ENCODE results near the gene VPS33A.
"Not testable (repeated sequence)": the region's sequence is repeated elsewhere in the genome, so short reads cannot be mapped to it uniquely, and the experiment has no call there.

The VPS33A gene

DNA sequence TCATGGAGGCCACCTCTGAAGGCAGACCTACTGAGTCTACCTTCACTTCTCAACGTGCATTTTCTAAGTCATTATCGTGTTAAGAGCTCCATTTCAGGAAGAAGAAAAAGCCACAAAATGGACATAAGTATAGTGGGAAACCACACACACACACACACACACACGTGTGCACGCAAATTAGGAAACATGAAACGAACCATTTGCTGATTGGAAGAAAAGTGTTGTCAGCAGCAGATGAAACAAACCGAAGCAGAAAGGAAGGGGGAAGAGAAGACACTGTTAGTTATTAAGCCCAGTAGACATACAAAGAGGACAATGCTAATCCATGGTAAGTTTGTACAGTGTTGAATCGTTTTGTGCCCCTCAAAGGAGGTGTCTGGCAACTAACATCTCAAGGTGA, 9.9 kb upstream of the VPS33A start:
- H3K9me3 Mint-ChIP-seq, result no peaks in the 10 kb centered on the region
- no peaks in the 10 kb centered on the region for H3K27me3 Mint-ChIP-seq
- H3K27ac Mint-ChIP-seq, result no peak overlapping the region
- peaks cover 2% of the 10 kb centered on the region for H3K36me3 Mint-ChIP-seq
- H3K4me3 Mint-ChIP-seq, result no peak overlapping the region
- no peaks in the 10 kb centered on the region for H3K4me1 Mint-ChIP-seq

- H3K9me3 Mint-ChIP-seq, result no peaks in the 10 kb centered on the region
- peaks cover 2% of the 10 kb centered on the region for H3K36me3 Mint-ChIP-seq
- H3K27me3 Mint-ChIP-seq, result no peaks in the 10 kb centered on the region
- H3K4me1 Mint-ChIP-seq, result no peaks in the 10 kb centered on the region
- no peak overlapping the region for H3K27ac Mint-ChIP-seq
- no peak overlapping the region for H3K4me3 Mint-ChIP-seq
Measured at GRCh38 chr12:122275459-122275858, 9.2 kb upstream of the VPS33A start.

DNA sequence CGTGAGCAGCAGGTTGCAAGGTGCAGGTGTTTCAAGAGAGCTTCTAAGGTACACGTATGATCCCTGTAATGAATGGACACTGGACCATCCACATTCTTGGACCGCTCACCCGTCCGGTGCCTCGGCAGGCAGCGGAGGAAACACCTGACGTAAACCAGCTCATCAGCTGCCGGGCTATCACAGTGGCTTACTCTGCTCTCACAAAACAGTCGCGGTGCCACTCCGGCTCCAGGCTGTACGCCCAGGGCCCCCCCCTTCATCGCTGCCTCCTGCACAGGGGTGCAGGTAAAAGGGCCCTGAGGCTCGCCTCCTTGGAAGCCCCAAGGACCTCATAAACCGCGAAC, 436 bp downstream of the VPS33A start:
- Mint-ChIP-seq H3K27me3 (no peaks in the 10 kb centered on the region), H3K27ac (peak overlapping the region; percentile 100), H3K36me3 (peaks cover 5% of the 10 kb centered on the region), H3K4me1 (peaks cover 25% of the 10 kb centered on the region), H3K4me3 (peak overlapping the region; percentile 97), H3K9me3 (no peaks in the 10 kb centered on the region)

DNA sequence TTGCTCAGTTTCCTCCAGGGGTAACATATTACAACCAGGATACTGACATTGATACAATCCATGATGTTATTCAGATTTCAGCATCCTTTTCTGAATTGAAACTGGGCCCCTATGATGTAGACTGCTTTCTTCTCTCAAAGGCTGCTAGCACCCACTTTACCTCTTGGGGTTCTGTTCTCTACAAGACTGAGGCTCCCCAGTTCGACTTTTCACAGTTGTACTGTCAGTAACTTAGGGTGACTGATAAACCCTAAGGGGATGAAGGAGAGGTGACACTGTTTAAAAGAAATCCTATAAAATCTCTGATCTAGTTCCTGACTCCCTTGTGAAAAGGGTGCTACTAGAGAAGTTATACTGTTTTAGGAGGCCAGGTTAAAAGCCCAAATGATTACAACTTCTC, 818 bp downstream of the VPS33A start:
- peaks cover 6% of the 10 kb centered on the region for H3K36me3 Mint-ChIP-seq
- H3K4me3 Mint-ChIP-seq, result peak overlapping the region; percentile 97
- H3K27me3 Mint-ChIP-seq, result no peaks in the 10 kb centered on the region
- peaks cover 25% of the 10 kb centered on the region for H3K4me1 Mint-ChIP-seq
- no peaks in the 10 kb centered on the region for H3K9me3 Mint-ChIP-seq
- H3K27ac Mint-ChIP-seq, result peak overlapping the region; percentile 100

- peaks cover 15% of the 10 kb centered on the region for H3K36me3 Mint-ChIP-seq
- H3K4me1 Mint-ChIP-seq, result peaks cover 40% of the 10 kb centered on the region
- H3K27ac Mint-ChIP-seq, H3K4me3 Mint-ChIP-seq, H3K9me3 Mint-ChIP-seq, H3K27me3 Mint-ChIP-seq: not testable (repeated sequence)
Measured at GRCh38 chr12:122260735-122261134, 5.6 kb downstream of the VPS33A start.

DNA sequence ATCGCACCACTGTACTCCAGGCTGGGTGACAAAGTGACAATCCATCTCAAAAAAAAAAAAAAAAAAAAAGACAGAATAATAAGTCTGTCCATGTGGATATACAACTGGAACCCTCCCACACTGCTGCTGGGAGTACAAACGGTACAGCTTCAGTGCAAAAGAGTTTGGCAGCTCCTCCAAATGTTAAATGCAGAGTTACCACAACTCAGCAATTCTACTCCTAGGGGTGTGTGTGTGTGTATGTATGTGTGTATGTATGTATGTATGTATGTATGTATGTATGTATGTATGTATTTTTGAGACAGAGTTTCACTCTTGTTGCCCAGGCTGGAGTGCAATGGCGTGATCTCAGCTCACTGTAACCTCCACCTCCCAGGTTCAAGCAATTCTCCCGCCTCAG, 7.4 kb downstream of the VPS33A start:
- H3K36me3 Mint-ChIP-seq, result peaks cover 17% of the 10 kb centered on the region
- not testable (repeated sequence) for H3K27ac Mint-ChIP-seq

GRCh38 chr12:122258462-122258861, 7.8 kb downstream of the VPS33A start:
- H3K36me3 Mint-ChIP-seq, result peaks cover 17% of the 10 kb centered on the region
- not testable (repeated sequence) for H3K9me3 Mint-ChIP-seq, H3K27ac Mint-ChIP-seq, H3K4me3 Mint-ChIP-seq, H3K27me3 Mint-ChIP-seq
- peaks cover 27% of the 10 kb centered on the region for H3K4me1 Mint-ChIP-seq

More for the DNA sequence above, 7.4 kb downstream of the VPS33A start:
- not testable (repeated sequence) for H3K4me3 Mint-ChIP-seq, H3K9me3 Mint-ChIP-seq, H3K27me3 Mint-ChIP-seq
- H3K4me1 Mint-ChIP-seq, result peaks cover 32% of the 10 kb centered on the region

- H3K27ac Mint-ChIP-seq, result no peak overlapping the region
- H3K27me3 Mint-ChIP-seq, result no peaks in the 10 kb centered on the region
- H3K36me3 Mint-ChIP-seq, result peaks cover 11% of the 10 kb centered on the region
- H3K4me3 Mint-ChIP-seq, result no peak overlapping the region
- H3K9me3 Mint-ChIP-seq, result no peaks in the 10 kb centered on the region
- peaks cover 12% of the 10 kb centered on the region for H3K4me1 Mint-ChIP-seq
Measured at GRCh38 chr12:122250536-122250935, 15.8 kb downstream of the VPS33A start.

GRCh38 chr12:122250047-122250446, 16.2 kb downstream of the VPS33A start:
- Mint-ChIP-seq H3K36me3 (peaks cover 10% of the 10 kb centered on the region), H3K27ac (no peak overlapping the region), H3K4me1 (peaks cover 12% of the 10 kb centered on the region), H3K27me3 (no peaks in the 10 kb centered on the region), H3K4me3 (no peak overlapping the region), H3K9me3 (no peaks in the 10 kb centered on the region)

DNA sequence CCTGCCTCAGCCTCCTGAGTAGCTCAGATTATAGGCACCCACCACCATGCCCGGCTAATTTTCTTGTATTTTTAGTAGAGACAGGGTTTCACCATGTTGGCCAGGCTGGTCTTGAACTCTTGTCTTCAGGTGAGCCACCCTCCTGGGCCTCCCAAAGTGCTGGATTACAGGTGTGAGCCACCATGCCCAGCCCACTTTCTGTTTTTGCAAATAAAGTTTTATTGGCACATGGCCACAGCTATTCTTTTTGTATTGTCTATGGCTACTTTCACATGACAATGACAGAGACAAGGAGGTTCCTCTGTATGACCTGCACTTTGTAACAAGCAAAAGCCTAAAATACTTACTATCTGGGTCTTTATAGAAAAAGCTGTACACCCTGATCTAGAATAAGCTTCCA, 20.7 kb downstream of the VPS33A start:
- H3K27ac Mint-ChIP-seq, result peak overlapping the region; percentile 59
- H3K4me1 Mint-ChIP-seq, result peaks cover 28% of the 10 kb centered on the region
- H3K27me3 Mint-ChIP-seq, result no peaks in the 10 kb centered on the region
- H3K4me3 Mint-ChIP-seq, result no peak overlapping the region
- H3K9me3 Mint-ChIP-seq, result no peaks in the 10 kb centered on the region
- H3K36me3 Mint-ChIP-seq, result peaks cover 9% of the 10 kb centered on the region

- peak overlapping the region; percentile 80 for H3K27ac Mint-ChIP-seq
- peaks cover 28% of the 10 kb centered on the region for H3K4me1 Mint-ChIP-seq
- peaks cover 8% of the 10 kb centered on the region for H3K36me3 Mint-ChIP-seq
- H3K27me3 Mint-ChIP-seq, result no peaks in the 10 kb centered on the region
- H3K4me3 Mint-ChIP-seq, result peak overlapping the region; percentile 61
- H3K9me3 Mint-ChIP-seq, result no peaks in the 10 kb centered on the region
Measured at GRCh38 chr12:122244565-122245371, 21.5 kb downstream of the VPS33A start.

GRCh38 chr12:122243965-122244364, 22.3 kb downstream of the VPS33A start:
- peak overlapping the region; percentile 80 for H3K27ac Mint-ChIP-seq
- peaks cover 28% of the 10 kb centered on the region for H3K4me1 Mint-ChIP-seq
- no peaks in the 10 kb centered on the region for H3K9me3 Mint-ChIP-seq
- H3K4me3 Mint-ChIP-seq, result peak overlapping the region; percentile 61
- peaks cover 2% of the 10 kb centered on the region for H3K36me3 Mint-ChIP-seq
- H3K27me3 Mint-ChIP-seq, result no peaks in the 10 kb centered on the region

DNA sequence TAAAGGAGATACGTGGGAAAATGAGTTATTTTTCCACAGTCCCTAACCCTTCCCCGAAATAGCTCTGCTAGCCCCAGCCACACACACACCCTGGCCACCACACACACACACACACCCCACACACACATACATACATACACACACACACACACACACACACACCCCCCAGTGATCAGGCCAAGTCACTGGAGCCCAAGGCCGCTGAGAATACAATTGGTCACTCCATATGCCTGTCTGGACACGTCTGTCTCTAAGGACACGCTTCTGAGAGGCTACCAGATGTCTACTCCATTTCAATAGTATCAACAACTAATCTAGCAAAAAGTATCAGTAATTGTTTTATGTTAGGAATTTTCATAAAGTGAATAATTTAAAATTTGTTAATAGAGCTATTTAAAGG, 27.4 kb downstream of the VPS33A start:
- H3K27ac Mint-ChIP-seq, result no peak overlapping the region
- H3K27me3 Mint-ChIP-seq, result no peaks in the 10 kb centered on the region
- H3K9me3 Mint-ChIP-seq, result no peaks in the 10 kb centered on the region
- H3K36me3 Mint-ChIP-seq, result peaks cover 13% of the 10 kb centered on the region
- no peak overlapping the region for H3K4me3 Mint-ChIP-seq
- peaks cover 11% of the 10 kb centered on the region for H3K4me1 Mint-ChIP-seq

DNA sequence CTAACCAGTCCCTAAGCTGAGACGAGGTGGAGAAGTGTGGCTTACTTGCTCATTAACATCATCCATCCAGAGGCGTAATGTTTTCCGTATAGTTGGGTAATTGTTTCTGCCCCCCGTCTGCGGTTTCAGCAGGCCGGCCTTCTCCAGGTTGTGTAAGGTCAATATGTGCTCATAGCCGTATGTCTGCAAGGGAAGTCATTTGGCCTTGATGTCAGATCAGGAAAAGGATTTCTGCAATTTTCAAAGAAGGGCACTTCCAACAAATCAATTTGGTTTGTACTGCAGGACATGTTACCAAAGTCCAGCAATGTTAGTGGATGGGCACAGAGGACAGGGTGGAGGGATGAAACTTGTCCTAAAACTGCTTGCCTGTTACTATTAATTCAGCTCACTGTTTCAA, 30.6 kb downstream of the VPS33A start:
- no peak overlapping the region for H3K27ac Mint-ChIP-seq
- peaks cover 18% of the 10 kb centered on the region for H3K36me3 Mint-ChIP-seq
- H3K4me1 Mint-ChIP-seq, result no peaks in the 10 kb centered on the region
- H3K9me3 Mint-ChIP-seq, result no peaks in the 10 kb centered on the region
- H3K27me3 Mint-ChIP-seq, result no peaks in the 10 kb centered on the region
- H3K4me3 Mint-ChIP-seq, result no peak overlapping the region

DNA sequence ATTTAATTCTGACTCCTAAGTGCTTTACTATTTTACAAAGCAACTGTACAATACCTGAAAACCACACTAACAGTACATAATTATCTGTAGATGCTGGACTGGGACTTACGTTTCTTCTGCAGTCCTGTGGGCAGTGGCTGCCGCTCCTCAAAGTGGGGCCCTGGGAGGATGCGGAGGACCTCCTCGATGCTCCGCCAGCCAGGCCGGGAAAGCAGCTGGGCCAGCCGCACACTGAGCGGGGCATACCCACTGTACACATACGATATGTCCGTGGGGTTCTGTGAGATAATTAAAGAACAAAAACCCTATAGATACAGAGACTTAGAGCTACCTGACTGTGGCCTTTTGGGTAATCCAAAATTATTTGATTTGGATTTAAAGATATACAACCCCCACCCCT, 33.6 kb downstream of the VPS33A start:
- H3K4me3 Mint-ChIP-seq, result no peak overlapping the region
- H3K9me3 Mint-ChIP-seq, result no peaks in the 10 kb centered on the region
- H3K27me3 Mint-ChIP-seq, result no peaks in the 10 kb centered on the region
- peaks cover 7% of the 10 kb centered on the region for H3K4me1 Mint-ChIP-seq
- H3K36me3 Mint-ChIP-seq, result peaks cover 16% of the 10 kb centered on the region
- H3K27ac Mint-ChIP-seq, result no peak overlapping the region

DNA sequence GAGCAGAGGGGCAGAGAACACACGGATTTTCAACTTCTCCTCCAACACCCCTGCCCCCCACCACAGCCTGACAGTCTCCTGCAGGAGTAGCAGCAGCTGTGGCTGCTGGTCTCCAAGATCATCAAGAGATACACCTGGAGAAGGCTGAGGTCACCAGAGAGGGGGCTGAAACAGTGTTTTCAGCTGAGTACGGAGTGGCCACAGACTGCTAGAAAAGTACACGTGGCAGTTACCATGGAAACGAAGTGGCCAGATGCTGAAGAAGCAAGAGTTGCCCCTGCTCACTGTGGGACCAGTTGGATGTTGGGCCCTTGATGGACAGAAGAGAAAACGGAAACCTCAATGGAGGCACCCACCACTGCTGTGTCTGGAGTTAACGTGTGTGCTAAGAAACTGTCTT, 35.5 kb downstream of the VPS33A start:
- Mint-ChIP-seq H3K36me3 (peaks cover 11% of the 10 kb centered on the region), H3K9me3 (no peaks in the 10 kb centered on the region), H3K4me3 (no peak overlapping the region), H3K27me3 (no peaks in the 10 kb centered on the region), H3K27ac (no peak overlapping the region), H3K4me1 (peaks cover 15% of the 10 kb centered on the region)

- H3K9me3 Mint-ChIP-seq, result no peaks in the 10 kb centered on the region
- no peaks in the 10 kb centered on the region for H3K27me3 Mint-ChIP-seq
- no peak overlapping the region for H3K27ac Mint-ChIP-seq
- H3K4me1 Mint-ChIP-seq, result peaks cover 30% of the 10 kb centered on the region
- peak overlapping the region; percentile 44 for H3K4me3 Mint-ChIP-seq
- H3K36me3 Mint-ChIP-seq, result peaks cover 9% of the 10 kb centered on the region
Measured at GRCh38 chr12:122228092-122228491, 38.2 kb downstream of the VPS33A start.
